HG03196 (cell line): Measurements from ENCODE around the gene CNOT1.
"Not testable (repeated sequence)": the region's sequence is repeated elsewhere in the genome, so short reads cannot be mapped to it uniquely, and the experiment has no call there.

ENCODE experiments used
- ATAC-seq: cut with Tn5 transposase; IDR thresholded peaks from one replicate; pipeline ENCODE4 v1.9.1; 2021; ENCODE audit not compliant: unreplicated experiment

Gene CNOT1

DNA sequence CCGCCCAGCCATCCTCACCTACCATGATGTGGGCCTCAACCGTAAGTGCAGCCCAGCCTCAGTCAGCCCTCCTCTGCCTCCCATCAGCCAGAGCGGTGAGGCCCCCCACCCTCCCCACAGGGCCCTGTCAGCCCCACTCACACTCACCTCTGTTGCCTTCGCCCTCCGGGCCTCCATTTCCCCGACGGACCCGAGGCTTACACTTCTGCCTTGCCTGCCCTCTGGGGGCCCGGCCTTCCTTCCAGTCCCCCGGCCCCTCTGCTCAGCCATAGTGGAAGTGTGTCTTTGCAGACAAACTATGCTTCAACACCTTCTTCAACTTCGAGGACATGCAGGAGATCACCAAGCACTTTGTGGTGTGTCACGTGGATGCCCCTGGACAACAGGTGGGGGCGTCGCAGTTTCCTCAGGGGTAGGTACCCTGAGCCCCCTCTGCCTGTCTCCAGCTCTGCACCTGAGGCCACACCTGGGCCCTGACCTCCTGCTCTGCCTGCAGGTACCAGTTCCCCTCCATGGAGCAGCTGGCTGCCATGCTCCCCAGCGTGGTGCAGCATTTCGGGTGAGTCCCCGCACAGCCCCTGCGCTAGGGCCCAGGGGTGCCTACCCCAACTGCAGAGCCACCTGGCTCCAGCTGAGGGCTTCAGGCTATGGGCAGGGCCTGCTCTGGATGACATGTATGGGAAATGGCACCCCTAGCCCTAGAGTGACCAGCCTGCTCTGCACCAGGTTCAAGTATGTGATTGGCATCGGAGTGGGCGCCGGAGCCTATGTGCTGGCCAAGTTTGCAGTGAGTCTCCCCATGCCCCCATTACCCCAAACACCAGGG is 125.5 kb downstream of the CNOT1 start:
- no peak for ATAC-seq

GRCh38 chr16:58503166-58503862 is 126.3 kb downstream of the CNOT1 start:
- no peak for ATAC-seq

- ATAC-seq, result no peak
These were observed 127.3 kb downstream of the CNOT1 start for GRCh38 chr16:58502217-58502921.

DNA sequence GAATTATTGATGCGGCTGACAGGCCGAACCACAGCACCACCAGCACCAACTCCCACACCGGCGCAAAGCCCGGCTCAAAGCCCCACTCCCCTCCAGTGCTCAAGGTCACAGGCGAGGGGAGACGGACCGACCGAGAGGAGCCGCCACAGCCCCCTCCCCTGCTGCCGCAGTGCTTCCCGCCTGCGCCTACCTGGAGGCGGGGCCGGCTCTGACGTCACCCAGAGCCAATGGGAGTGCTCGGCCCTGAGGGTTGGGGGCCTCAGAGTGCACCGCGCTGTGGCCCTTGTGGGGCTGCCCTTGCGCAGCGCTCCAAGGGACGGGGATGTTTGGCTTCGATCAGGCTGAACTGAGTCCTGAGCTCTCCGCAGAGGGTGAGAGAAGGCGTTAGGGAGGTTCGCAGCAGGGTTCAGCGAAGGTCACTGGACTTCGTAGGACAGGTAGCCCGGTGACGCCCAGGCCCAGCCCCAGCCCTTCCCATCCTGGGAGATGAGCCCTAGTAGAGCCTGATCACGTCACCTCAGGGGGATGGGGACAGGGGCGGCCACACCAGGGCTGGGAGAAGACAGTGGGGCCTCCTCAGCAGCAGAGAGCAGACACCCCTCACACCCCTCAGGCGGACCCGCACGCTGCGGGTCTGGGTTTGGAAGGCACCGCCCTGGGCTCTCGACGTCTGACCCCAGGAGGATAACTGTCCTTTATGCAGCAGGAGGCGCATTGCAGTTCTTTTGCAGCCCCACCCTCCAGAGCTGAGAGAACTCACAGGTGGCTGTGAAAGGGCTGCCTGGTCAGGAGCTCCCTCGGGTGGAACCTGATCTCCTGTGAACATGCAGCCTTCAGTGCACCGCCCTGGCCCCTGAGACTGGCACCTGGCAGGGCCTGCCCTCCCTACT is 128.1 kb downstream of the CNOT1 start:
- no peak for ATAC-seq

GRCh38 chr16:58500430-58501241 is 129.0 kb downstream of the CNOT1 start:
- ATAC-seq, result no peak

GRCh38 chr16:58499615-58500351 is 129.8 kb downstream of the CNOT1 start, which contains the start of gene NDRG4:
NDRG4 (plus strand) TSS chr16:58500143; CDS start chr16:58500249, 106 bp downstream.
- ATAC-seq, result peak; percentile 48

DNA sequence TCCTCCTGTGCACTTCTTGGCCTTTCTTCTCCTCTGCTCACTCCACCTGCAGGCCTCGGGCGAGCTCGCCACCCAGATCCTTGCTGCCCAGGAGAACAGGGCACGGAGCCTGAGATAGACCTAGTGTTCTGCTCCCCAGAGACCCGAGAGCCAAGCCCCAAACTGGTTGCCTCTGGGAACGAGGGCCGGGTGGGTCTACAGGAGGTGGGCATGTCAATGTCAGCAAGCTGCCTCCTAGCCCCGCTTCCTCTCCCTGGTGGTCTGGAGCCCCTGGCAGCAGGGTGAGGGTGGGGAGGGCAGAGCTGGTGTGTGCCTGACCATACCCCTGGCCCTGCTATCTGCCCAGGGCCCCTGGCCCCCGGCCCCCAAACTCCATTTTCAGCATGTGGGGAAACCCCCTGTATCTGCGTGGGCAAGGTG is 130.5 kb downstream of the CNOT1 start:
- ATAC-seq, result no peak

GRCh38 chr16:58498341-58499091 is 131.1 kb downstream of the CNOT1 start:
- no peak for ATAC-seq

- ATAC-seq, result no peak
These were observed 131.7 kb downstream of the CNOT1 start for GRCh38 chr16:58497935-58498334.

DNA sequence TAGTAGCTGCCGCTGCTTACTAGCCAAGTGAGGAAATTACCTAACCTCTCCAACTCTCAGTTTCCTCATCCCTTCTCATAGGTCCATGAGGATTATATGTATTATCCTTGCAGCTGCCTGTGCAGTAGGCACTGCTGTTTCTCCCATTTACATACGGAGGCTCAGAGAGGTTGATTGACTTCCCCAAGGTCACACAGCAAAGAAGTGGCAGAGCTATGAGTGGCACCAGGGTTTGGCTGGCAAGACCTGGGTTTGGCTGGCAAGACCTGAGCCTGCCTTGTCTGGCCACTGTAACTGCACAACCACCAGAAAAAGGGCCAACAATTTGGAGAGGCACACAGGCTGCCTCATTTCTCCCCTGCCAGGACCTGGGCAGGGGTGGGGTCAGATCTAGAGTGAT is 132.2 kb downstream of the CNOT1 start:
- ATAC-seq, result no peak

GRCh38 chr16:58495521-58496331 is 133.9 kb downstream of the CNOT1 start:
- ATAC-seq, result no peak

GRCh38 chr16:58494981-58495520 is 134.6 kb downstream of the CNOT1 start:
- ATAC-seq, result peak; percentile 65

- ATAC-seq, result no peak
These were observed 135.7 kb downstream of the CNOT1 start for GRCh38 chr16:58493756-58494431.

- no peak for ATAC-seq
These were observed 136.9 kb downstream of the CNOT1 start for GRCh38 chr16:58492735-58493134.

DNA sequence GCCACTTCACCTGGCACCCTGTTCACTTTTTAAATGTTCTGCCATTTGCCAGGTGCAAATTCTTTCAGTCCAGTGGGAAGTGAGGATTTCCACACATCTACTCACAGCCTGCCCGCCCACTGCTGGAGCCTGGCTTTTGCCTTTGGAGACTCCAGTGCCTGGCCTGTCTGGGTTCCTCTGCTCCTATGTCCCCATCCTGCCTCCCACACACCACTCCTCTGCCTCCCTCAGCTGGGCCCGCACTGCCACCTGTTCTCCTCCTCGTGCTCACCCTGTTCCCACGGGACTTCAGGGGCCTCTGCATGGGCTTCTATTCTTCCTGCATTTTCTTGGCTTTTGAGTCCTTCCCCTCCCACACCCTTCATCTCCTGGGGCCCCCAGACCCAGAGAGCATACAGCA is 137.6 kb downstream of the CNOT1 start:
- ATAC-seq, result no peak

GRCh38 chr16:58490539-58490938 is 139.1 kb downstream of the CNOT1 start:
- ATAC-seq, result not testable (repeated sequence)

DNA sequence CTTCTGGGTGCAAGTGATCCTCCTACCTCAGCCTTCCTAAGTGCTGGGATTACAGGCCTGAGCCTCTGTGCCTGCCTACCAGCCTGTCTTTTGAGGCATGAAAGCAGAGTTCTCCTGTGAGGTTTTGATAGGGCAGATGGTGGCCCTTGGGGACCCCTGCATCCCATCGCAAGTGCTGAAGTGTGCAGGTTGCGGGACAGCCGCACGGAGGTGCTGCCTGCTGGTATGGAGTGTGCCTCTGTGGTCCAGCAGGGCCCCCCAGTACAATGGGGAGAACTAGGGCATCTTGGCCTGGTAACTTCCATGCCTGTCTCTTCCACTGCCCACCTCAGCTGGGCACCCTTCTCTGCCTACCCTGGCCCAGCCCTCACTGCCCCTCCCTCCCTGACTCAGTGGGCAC is 139.6 kb downstream of the CNOT1 start:
- ATAC-seq, result no peak
